ENCODE measurements around the gene ACOX2.
"Not testable (repeated sequence)": the region's sequence is repeated elsewhere in the genome, so short reads cannot be mapped to it uniquely, and the experiment has no call there.

DNA sequence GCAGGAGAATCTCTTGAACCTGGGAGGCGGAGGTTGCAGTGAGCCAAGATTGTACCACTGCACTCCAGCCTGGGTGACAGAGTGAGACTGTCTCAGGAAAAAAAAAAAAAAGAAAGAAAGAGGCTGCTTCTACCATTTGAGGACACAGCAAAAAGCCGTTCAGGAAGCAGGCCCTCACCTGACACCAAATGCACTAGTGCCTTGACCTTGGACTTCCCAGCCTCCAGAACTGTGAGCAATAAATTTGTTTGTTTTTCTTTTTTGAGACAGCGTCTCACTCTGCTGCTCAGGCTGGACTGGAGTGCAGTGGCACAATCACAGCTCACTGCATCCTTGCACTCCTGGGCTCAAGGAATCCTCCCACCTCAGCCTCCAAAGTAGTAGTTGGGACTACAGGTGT, 9.6 kb downstream of the ACOX2 start:
- TF ChIP-seq, protein P1, sequence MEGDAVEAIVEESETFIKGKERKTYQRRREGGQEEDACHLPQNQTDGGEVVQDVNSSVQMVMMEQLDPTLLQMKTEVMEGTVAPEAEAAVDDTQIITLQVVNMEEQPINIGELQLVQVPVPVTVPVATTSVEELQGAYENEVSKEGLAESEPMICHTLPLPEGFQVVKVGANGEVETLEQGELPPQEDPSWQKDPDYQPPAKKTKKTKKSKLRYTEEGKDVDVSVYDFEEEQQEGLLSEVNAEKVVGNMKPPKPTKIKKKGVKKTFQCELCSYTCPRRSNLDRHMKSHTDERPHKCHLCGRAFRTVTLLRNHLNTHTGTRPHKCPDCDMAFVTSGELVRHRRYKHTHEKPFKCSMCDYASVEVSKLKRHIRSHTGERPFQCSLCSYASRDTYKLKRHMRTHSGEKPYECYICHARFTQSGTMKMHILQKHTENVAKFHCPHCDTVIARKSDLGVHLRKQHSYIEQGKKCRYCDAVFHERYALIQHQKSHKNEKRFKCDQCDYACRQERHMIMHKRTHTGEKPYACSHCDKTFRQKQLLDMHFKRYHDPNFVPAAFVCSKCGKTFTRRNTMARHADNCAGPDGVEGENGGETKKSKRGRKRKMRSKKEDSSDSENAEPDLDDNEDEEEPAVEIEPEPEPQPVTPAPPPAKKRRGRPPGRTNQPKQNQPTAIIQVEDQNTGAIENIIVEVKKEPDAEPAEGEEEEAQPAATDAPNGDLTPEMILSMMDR (IDR thresholded peaks at IDR 0.05), result not testable (repeated sequence)
- not testable (repeated sequence) for TF ChIP-seq POLR2A (IDR thresholded peaks at IDR 0.05)

Data from lower leg skin (tissue), 3 donors.